Peyer's patch (tissue), 4 donors: ENCODE data around the gene TNNC1. TPM values are rescaled to one million over a fixed set of nuclear protein-coding genes. Genes with fewer than 3 reads are reported as not detected.

Experiments
- DNase-seq, 3 donors: peaks; one replicate each; pipeline ENCODE4 v3.0.0-alpha.2; 2017 to 2019
- H3K27ac ChIP-seq, 4 donors: fragments of 200-600 bp; sonication (generic); one replicate each; pipeline ENCODE4 v1.5.1; 2016 to 2019
- H3K27me3 ChIP-seq, 2 donors: fragments of 200-600 bp; sonication (generic); one replicate each; pipeline ENCODE4 v1.5.1; 2019
- H3K36me3 ChIP-seq, 3 donors: fragments of 200-600 bp; sonication (generic); one replicate each; pipeline ENCODE4 v1.5.1; 2016 to 2019
- H3K4me1 ChIP-seq, 4 donors: fragments of 200-600 bp; sonication (generic); one replicate each; pipeline ENCODE4 v1.5.1; 2016 to 2019
- H3K4me3 ChIP-seq, 4 donors: fragments of 200-600 bp; sonication (generic); 1 replicate in 3 of 4; 2 replicates in 1 of 4; pipeline ENCODE4 v1.5.1; 2016 to 2019; ENCODE audit warnings: mild to moderate bottlenecking in 1 of 4
- H3K9me3 ChIP-seq, 4 donors: fragments of 200-600 bp; sonication (generic); one replicate each; pipeline ENCODE4 v1.5.1; 2016 to 2019; ENCODE audit warnings: mild to moderate bottlenecking in 1 of 4
- CTCF ChIP-seq, 6 experiments: fragments of 450-650 bp in 4 of 6; fragments of 200-600 bp in 2 of 6; sonication (generic) in 1 of 6; IDR thresholded peaks; one replicate each; pipeline ENCODE4 v1.5.1; 2017 to 2019; ENCODE audit warnings: antibody characterized with exemption in 6 of 6, mild to moderate bottlenecking in 3 of 6, moderate library complexity in 1 of 6
- POLR2A ChIP-seq, 2 donors: fragments of 450-650 bp; IDR thresholded peaks; one replicate each; pipeline ENCODE4 v1.5.1; 2017; ENCODE audit warnings: antibody characterized with exemption in 2 of 2, mild to moderate bottlenecking in 2 of 2, moderate library complexity in 2 of 2
- total RNA-seq, 4 donors: library from RNA; depleted of rRNA; stranded (reverse); fragments of >200 nt; gene quantifications; one replicate each; pipeline ENCODE4 v1.1.0, GENCODE V29; 2016

The TNNC1 gene
- total RNA-seq, 4 donors from 2014 or later = not detected

DNA sequence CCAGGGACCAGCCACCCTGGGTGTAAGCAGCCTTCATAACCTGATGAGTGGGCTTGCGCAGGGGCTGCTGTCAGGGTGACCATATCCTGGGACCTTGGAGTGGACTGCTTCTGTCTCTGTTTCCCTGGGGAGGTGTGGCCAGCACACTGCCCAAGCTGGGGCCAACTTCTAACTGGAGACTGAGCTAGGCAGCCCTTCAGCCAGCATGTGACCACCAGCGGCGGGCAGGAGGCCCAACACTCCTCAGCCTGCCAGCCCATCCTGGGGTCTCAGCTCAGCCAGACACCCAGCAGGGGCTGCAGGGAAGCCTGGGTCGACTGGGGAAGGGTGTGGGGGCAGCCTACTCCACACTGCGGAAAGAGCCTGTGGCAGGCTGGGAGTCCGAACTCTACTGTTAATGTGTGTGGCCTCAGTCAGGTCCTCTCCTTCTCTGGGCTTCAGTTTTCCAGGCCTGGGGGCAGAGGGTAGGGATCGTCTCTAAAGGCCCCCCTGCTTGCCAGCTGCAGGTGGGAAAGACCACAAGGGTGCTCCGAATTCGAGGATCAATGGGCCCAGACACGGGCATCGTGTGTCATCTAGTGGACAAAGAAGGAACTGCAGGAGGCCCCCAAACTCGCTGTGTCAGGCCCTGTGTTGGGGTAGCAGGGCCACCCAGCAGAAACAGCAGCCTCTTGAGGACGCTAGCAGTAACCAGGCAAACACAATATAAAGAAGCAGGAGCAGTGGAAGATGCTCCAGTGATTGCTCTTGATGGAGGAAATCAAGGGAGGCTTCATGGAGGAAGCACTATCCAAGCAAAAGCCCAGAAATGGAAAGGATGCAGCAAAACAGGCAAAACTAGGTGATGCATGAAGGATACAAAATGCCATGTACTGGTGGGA, 7.0 kb downstream of the TNNC1 start:
- Histone ChIP-seq H3K36me3 (no peaks in the 10 kb centered on the region), H3K9me3 (no peaks in the 10 kb centered on the region), H3K27me3 (no peaks in the 10 kb centered on the region), H3K4me1 (no peaks in the 10 kb centered on the region), H3K4me3 (no peak overlapping the region), H3K27ac (no peak overlapping the region)
- peak; percentile 65 to 85 (median 68) for DNase-seq
- TF ChIP-seq POLR2A (IDR thresholded peaks at IDR 0.05) (no peak), CTCF (IDR thresholded peaks at IDR 0.05) (peak; percentile 98 to 100 (median 99))

DNA sequence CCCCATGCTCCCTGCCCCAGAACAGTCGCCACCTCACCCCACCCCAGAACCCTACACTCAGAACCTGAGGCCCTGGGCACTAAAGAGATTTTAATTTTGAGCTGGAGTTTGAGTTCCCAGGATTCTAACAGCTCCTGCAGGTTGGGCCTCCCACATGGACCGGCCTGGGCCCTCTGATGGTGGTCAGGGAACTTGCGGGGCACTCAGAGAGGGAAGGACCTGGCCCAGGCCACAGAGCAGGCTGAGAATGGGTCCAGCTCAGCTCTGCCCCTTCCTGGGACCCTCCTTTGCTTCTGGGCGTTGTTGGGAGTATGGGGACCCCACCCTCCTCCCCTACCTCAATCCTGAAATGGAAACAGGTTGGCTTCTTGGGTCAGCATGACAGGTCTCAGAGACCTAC, 7.8 kb downstream of the TNNC1 start:
- H3K4me3 ChIP-seq = no peak overlapping the region
- TF ChIP-seq CTCF (IDR thresholded peaks at IDR 0.05) = no peak
- TF ChIP-seq POLR2A (IDR thresholded peaks at IDR 0.05) = no peak
- no peaks in the 10 kb centered on the region for H3K36me3 ChIP-seq
- no peaks in the 10 kb centered on the region for H3K9me3 ChIP-seq
- no peaks in the 10 kb centered on the region for H3K27me3 ChIP-seq
- H3K4me1 ChIP-seq = no peaks in the 10 kb centered on the region
- no peak for DNase-seq
- no peak overlapping the region for H3K27ac ChIP-seq

DNA sequence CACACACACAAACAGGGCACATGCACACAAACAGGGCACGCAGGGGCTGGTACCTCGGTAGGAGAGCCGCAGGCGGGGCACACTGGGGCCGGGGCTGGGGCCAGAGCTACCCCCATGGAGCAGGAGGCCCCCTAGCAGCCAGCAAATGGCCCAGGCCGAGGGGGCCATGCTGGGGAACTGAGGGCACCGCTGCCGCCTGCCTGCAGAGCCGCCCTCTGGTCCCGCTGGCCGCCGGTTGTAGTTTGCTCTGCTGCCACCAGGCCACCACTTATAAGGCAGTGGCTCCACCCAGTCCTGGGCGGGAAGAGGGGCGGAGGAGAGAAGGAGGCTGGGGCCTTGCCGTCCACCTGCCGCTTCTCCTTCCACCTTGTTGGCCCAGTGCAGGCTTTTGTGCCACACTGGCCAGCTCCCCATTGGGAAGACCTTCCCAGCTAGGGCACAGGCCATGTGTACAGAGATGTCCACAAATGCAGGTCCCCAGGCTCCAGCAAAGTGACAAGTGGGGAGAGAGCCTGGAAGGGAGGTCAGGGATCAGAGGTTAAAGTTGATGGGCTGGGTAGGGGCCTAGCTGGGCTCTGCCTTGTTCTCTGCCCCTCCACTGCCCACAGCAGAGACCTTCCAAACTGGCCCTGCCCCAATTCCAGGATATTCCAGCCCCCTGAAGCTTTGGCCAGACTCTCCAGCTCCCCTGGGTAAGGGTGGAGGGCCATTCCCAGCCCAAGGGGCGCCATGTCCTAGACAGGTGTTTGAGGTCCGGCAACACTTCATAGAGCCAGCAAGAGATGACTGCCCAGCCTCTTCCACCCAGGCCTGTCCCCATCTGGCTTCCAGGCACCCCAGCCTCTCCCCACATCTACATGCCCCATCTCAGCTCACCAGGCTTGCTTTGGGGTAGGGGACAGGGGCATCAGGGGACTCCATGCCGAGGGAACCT, 8.7 kb downstream of the TNNC1 start, which contains the start of gene SEMA3G:
Gene SEMA3G (minus strand): TSS at position 244 of the 934 bp plus-strand sequence. CDS start 76 bp downstream, at position 168.
- no peaks in the 10 kb centered on the region for H3K36me3 ChIP-seq
- H3K27ac ChIP-seq = peak within 1 kb of the TSS in 1 of 4 donors; percentile 30
- no peaks in the 10 kb centered on the region for H3K4me1 ChIP-seq
- H3K9me3 ChIP-seq = no peaks in the 10 kb centered on the region
- peak in 5 of 6 experiments; percentile 45 to 89 (median 81) for TF ChIP-seq CTCF (IDR thresholded peaks at IDR 0.05)
- TF ChIP-seq POLR2A (IDR thresholded peaks at IDR 0.05) = peak in 1 of 2 donors; percentile 79
- peak; percentile 80 to 93 (median 89) for DNase-seq
- H3K4me3 ChIP-seq = peak within 1 kb of the TSS in 2 of 4 donors; percentile 30 to 39
- no peaks in the 10 kb centered on the region for H3K27me3 ChIP-seq

- Histone ChIP-seq H3K27ac (no peak overlapping the region), H3K4me3 (peak overlapping the region in 2 of 4 donors; percentile 30 to 39)
- TF ChIP-seq POLR2A (IDR thresholded peaks at IDR 0.05) (no peak), CTCF (IDR thresholded peaks at IDR 0.05) (no peak)
Measured at GRCh38 chr3:52443791-52444687, 9.8 kb downstream of the TNNC1 start.

GRCh38 chr3:52443268-52443610, 10.6 kb downstream of the TNNC1 start:
- Histone ChIP-seq H3K4me3 (peak overlapping the region in 1 of 4 donors; percentile 30), H3K4me1 (peaks cover 0 to under 1% (median 0%) of the 10 kb centered on the region in 4 donors), H3K36me3 (no peaks in the 10 kb centered on the region), H3K27me3 (no peaks in the 10 kb centered on the region), H3K27ac (no peak overlapping the region), H3K9me3 (no peaks in the 10 kb centered on the region)
- TF ChIP-seq POLR2A (IDR thresholded peaks at IDR 0.05) (no peak), CTCF (IDR thresholded peaks at IDR 0.05) (no peak)
- no peak for DNase-seq

More at GRCh38 chr3:52443791-52444687, 9.8 kb downstream of the TNNC1 start:
- Histone ChIP-seq H3K9me3 (no peaks in the 10 kb centered on the region), H3K36me3 (no peaks in the 10 kb centered on the region), H3K27me3 (no peaks in the 10 kb centered on the region), H3K4me1 (no peaks in the 10 kb centered on the region)
- no peak for DNase-seq
